Spinal cord (tissue), 10 donors: ENCODE results near the gene NPR2. TPM values are rescaled to one million over a fixed set of nuclear protein-coding genes. Genes with fewer than 3 reads are reported as not detected.

Source experiments
- DNase-seq, 6 donors: peaks; one replicate each; pipeline versions ENCODE4 v3.0.0 to v3.0.0-alpha.2; 2013 to 2015; ENCODE audit warnings: low spot score in 6 of 6, low read depth in 4 of 6
- H3K27ac ChIP-seq: one replicate; pipeline ENCODE4 v1.5.1; 2013; ENCODE audit warnings: low read depth, low read length, control low read depth
- H3K27me3 ChIP-seq: one replicate; pipeline ENCODE4 v1.6.1; 2013; ENCODE audit warnings: low read length; ENCODE audit not compliant: control insufficient read depth, insufficient read depth
- H3K36me3 ChIP-seq: one replicate; pipeline ENCODE4 v1.6.1; 2013; ENCODE audit warnings: low read length; ENCODE audit not compliant: control insufficient read depth, insufficient read depth
- H3K4me1 ChIP-seq: one replicate; pipeline ENCODE4 v1.6.1; 2013; ENCODE audit warnings: low read length; ENCODE audit not compliant: control insufficient read depth, insufficient read depth
- H3K4me3 ChIP-seq: one replicate; pipeline ENCODE4 v1.5.1; 2013; ENCODE audit warnings: low read depth, low read length, control low read depth
- H3K9me3 ChIP-seq: one replicate; pipeline ENCODE4 v1.6.1; 2013; ENCODE audit warnings: low read length; ENCODE audit not compliant: control insufficient read depth, insufficient read depth
- WGBS: methylation state at CpG from one replicate; pipeline ENCODE4 v1.1.5; 2013; ENCODE audit warnings: missing lambda C conversion rate; ENCODE audit not compliant: insufficient coverage; 5-methylcytosine and 5-hydroxymethylcytosine counted together
- polyA plus RNA-seq, 2 donors: library from polyadenylated mRNA; unstranded; fragments of 120-200 nt; gene quantifications; one replicate each; pipeline ENCODE4 v1.2.1, GENCODE V29; 2013; ENCODE audit not compliant: insufficient read length in 2 of 2
- total RNA-seq, 2 donors: library from RNA; depleted of rRNA in 1 of 2; stranded (reverse); fragments of 120-200 nt in 1 of 2; fragments of >200 nt in 1 of 2; gene quantifications; one replicate each; pipeline versions ENCODE4 v1.2.3 to v1.2.4, GENCODE V29; 2013 to 2014
- donor health status: healthy.

Gene NPR2
- total and polyA plus RNA-seq, 4 donors, result 15.0 to 39.5 (median 30.9) TPM

GRCh38 chr9:35835216-35835632, 43.8 kb downstream of the NPR2 start:
- no peak for DNase-seq
- WGBS, result 92% methylated on average over 3 of the region's 3 CpGs

GRCh38 chr9:35835766-35836165, 44.4 kb downstream of the NPR2 start:
- H3K36me3 ChIP-seq, result peaks cover 37% of the 10 kb centered on the region
- no peaks in the 10 kb centered on the region for H3K27me3 ChIP-seq
- no peak overlapping the region for H3K4me3 ChIP-seq
- no peaks in the 10 kb centered on the region for H3K9me3 ChIP-seq
- WGBS, result 62% methylated on average over 2 of the region's 2 CpGs
- no peak overlapping the region for H3K27ac ChIP-seq
- no peak for DNase-seq
- peaks cover 22% of the 10 kb centered on the region for H3K4me1 ChIP-seq

More at GRCh38 chr9:35835216-35835632, 43.8 kb downstream of the NPR2 start:
- no peak overlapping the region for H3K4me3 ChIP-seq
- H3K9me3 ChIP-seq, result no peaks in the 10 kb centered on the region
- peaks cover 35% of the 10 kb centered on the region for H3K36me3 ChIP-seq
- peaks cover 28% of the 10 kb centered on the region for H3K4me1 ChIP-seq
- H3K27ac ChIP-seq, result no peak overlapping the region
- H3K27me3 ChIP-seq, result no peaks in the 10 kb centered on the region

DNA sequence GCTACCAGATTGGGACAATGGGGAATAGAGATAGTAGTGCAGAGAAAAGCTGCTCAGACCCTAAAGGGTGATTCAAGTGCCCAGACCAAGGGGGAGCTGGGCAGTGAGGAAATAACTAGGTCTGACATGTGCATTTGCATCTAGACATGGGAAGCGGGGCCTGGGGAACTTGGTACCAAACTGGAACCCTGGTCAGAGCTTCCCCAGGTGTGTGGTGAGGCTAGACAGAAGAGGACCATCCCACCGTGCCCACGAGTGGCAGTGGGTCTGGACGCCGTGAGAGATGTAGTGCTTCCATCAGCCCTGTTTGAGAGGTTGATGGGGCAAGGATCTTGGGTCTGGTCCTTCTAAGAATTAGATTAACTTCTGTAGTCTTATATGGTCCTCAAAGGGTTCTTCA, 45.2 kb downstream of the NPR2 start:
- Histone ChIP-seq H3K27me3 (no peaks in the 10 kb centered on the region), H3K9me3 (no peaks in the 10 kb centered on the region), H3K4me3 (no peak overlapping the region), H3K36me3 (peaks cover 45% of the 10 kb centered on the region), H3K27ac (no peak overlapping the region), H3K4me1 (peaks cover 21% of the 10 kb centered on the region)
- no peak for DNase-seq
- 96% methylated on average over 5 of the region's 5 CpGs for WGBS

DNA sequence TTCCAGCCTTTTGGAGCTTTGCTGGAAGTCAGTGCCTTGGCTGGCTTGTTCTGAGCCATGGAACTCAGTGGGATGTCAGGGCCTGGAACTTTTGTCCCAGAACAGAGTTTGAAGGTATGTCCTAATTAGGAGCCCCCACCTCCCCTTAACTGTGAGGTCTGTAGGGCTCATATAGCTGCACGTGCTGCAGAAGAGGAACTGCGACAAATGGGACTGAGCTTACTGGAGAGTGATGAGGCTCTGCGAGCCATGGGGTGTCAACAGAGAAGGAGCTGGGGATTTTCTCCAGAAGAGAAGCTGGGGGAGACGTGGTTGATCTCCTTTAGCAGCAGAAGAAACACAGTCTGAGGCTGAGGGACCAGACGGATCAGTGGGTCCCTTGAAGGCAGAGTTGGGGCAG, 48.5 kb downstream of the NPR2 start:
- Histone ChIP-seq H3K27me3 (no peaks in the 10 kb centered on the region), H3K36me3 (peaks cover 52% of the 10 kb centered on the region), H3K4me3 (no peak overlapping the region), H3K9me3 (no peaks in the 10 kb centered on the region), H3K4me1 (peaks cover 1% of the 10 kb centered on the region), H3K27ac (no peak overlapping the region)
- no peak for DNase-seq
- WGBS, result 90% methylated on average over 5 of the region's 5 CpGs

DNA sequence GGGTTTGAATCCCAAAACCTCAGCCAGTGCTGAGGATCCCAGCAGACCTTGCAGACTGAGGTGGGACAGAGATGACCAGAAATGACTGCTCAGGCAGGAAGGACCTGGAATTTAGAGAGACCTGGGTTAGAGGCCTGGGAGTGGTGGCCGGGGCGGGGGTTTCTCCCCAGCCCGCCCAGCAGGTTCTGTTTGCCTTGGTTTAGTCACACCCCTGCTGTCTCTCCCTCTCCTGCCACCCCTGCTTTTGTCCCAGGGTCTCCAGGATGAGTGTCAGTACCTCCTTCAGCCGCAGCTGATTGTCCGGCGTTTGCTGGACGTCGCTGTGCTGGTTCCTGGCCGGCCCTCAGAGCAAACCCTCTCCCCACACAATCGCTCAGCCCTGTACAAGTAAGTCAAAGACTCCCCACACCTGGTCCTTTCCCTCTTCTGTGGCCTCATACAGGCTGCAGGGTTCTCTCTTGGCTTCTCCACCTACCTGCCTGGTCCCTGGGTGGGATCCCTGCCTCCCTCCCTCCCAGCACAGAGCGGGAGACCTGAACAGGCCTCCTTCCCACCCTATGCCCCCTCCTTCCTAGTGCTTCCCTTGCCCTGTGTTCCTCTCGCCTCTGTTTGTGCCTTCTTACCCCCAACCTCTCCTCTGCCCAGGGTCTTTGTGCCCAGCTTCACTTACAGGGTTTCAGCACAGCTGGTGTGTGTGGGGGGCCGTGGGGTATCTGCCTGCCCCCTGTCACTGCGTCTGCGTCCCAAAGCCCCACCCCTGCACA, 49.7 kb downstream of the NPR2 start:
- Histone ChIP-seq H3K4me3 (no peak overlapping the region), H3K9me3 (no peaks in the 10 kb centered on the region)
- no peak for DNase-seq

GRCh38 chr9:35841645-35841900, 50.2 kb downstream of the NPR2 start:
- Histone ChIP-seq H3K4me1 (peaks cover 9% of the 10 kb centered on the region), H3K9me3 (no peaks in the 10 kb centered on the region), H3K4me3 (no peak overlapping the region), H3K36me3 (peaks cover 50% of the 10 kb centered on the region), H3K27me3 (no peaks in the 10 kb centered on the region), H3K27ac (no peak overlapping the region)
- no CpG with 5 or more reads among the region's 5 CpGs for WGBS
- no peak for DNase-seq

More for the DNA sequence above, 49.7 kb downstream of the NPR2 start:
- H3K36me3 ChIP-seq, result peaks cover 46% of the 10 kb centered on the region
- no peaks in the 10 kb centered on the region for H3K27me3 ChIP-seq
- 83% methylated on average over 15 of the region's 15 CpGs for WGBS
- peaks cover 5% of the 10 kb centered on the region for H3K4me1 ChIP-seq
- no peak overlapping the region for H3K27ac ChIP-seq

DNA sequence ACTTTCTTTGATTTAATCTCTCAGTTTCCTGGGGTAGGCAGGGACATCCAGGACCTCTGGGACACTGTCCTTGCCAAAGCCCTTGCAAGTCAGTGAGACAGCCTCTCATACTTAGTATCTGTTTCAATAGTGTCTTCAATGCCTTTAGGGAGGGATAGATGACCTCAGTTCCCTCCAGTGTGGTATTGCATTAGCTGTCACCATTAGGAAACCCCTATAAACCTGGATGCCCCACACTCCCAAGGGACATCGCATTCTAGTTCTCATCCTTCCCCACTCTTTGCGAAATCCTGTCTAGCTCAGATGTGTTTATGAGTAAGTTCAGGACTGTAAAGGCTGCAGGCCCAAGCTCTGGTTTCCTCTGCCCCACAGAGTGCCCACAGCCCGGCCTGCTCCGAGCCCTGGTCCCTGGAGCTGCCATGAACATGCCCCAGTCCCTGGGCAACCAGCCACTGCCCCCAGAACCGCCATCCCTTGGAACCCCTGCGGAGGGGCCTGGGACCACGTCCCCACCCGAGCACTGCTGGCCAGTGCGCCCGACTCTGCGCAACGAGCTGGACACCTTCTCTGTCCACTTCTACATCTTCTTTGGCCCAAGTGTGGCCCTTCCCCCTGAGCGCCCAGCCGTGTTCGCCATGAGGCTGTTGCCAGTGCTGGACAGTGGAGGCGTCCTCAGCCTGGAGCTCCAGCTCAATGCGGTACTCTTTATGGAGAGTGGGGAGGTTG, 50.8 kb downstream of the NPR2 start:
- DNase-seq, result no peak
- Histone ChIP-seq H3K27me3 (no peaks in the 10 kb centered on the region), H3K4me1 (peaks cover 10% of the 10 kb centered on the region), H3K9me3 (no peaks in the 10 kb centered on the region), H3K36me3 (peaks cover 53% of the 10 kb centered on the region), H3K4me3 (no peak overlapping the region), H3K27ac (no peak overlapping the region)
- 93% methylated on average over 12 of the region's 17 CpGs for WGBS

DNA sequence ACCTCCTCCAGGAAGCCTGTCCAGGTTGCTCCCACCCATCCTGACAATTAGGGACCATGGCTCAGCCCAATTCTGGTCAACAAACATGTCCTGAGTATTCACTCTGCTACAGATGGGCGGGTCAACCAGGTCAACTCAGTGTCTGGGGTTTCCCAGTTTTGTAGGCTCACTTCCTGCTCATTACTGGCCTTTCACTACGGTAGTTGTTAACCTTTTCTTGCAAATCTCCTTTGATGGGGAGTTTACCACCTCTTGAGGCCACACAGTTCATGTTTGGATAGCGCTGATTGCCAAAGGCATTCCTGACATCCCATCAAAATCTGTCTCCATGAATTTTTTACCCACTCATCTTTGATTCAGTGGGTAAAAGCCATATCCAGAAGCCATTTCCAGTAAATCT, 51.4 kb downstream of the NPR2 start:
- WGBS, result 87% methylated on average over 3 of the region's 3 CpGs
- Histone ChIP-seq H3K4me3 (no peak overlapping the region), H3K4me1 (peaks cover 10% of the 10 kb centered on the region), H3K36me3 (peaks cover 52% of the 10 kb centered on the region), H3K27me3 (no peaks in the 10 kb centered on the region), H3K9me3 (no peaks in the 10 kb centered on the region), H3K27ac (no peak overlapping the region)
- DNase-seq, result no peak

DNA sequence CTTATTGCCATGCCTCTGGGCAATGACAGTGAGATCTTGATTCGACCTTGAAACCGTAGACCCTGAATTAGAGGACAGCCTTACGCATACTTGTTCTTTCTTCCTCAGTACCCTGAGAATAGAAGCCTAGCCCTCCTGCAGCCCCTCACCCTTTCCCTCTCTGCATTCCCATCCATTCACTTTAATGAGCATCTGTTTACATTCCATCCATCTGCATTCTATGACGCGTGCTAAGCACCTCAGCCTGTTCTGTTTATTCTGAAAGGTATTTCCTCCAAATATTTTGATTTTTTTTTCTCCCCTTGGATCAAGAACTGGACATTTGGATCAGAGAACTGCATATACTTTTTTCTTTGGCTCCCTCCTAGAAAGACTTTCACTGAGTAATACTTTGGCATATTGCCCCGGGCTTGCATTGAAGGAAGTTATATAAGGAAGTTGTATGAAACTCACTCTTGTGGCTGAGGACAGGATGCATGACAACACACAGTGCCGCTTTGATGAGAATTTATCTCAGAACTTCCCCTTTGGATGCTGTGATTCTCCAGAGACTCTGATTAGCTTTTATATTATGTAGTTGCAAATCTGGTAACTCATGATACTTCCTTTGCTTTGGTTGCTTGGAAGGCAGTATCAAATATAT, 53.4 kb downstream of the NPR2 start:
- Histone ChIP-seq H3K27ac (peak overlapping the region; percentile 33), H3K27me3 (no peaks in the 10 kb centered on the region), H3K4me3 (no peak overlapping the region), H3K36me3 (peaks cover 56% of the 10 kb centered on the region), H3K9me3 (no peaks in the 10 kb centered on the region), H3K4me1 (peaks cover 10% of the 10 kb centered on the region)
- peak in 3 of 6 donors; percentile 10 to 77 (median 15) for DNase-seq
- WGBS, result 66% methylated on average over 6 of the region's 7 CpGs
